HFF-Myc (cell line): Measurements from ENCODE around the gene PTGES3.
"Not testable (repeated sequence)": the region's sequence is repeated elsewhere in the genome, so short reads cannot be mapped to it uniquely, and the experiment has no call there.

Source experiments
- DNase-seq: peaks from one replicate; pipeline ENCODE4 v3.0.0-alpha.2; 2011; ENCODE audit warnings: low read depth; ENCODE audit errors: extremely low read depth
- H3K4me3 ChIP-seq: replicated peaks from 2 replicates; pipeline ENCODE4 v1.5.1; 2011; ENCODE audit warnings: low read depth, mild to moderate bottlenecking, control low read depth, low read length
- CTCF ChIP-seq: IDR thresholded peaks from 2 replicates; pipeline ENCODE4 v1.5.1; 2012; ENCODE audit warnings: mild to moderate bottlenecking, low read depth, low read length, control low read depth; ENCODE audit errors: missing control alignments

PTGES3 gene

GRCh38 chr12:56661560-56661959 is 26.5 kb downstream of the PTGES3 start:
- no peak overlapping the region for H3K4me3 ChIP-seq
- DNase-seq = no peak
- TF ChIP-seq CTCF = no peak

GRCh38 chr12:56658921-56659320 is 29.2 kb downstream of the PTGES3 start:
- no peak overlapping the region for H3K4me3 ChIP-seq
- TF ChIP-seq CTCF = no peak
- no peak for DNase-seq

GRCh38 chr12:56657416-56658379 is 30.4 kb downstream of the PTGES3 start:
- no peak overlapping the region for H3K4me3 ChIP-seq
- no peak for TF ChIP-seq CTCF
- DNase-seq = no peak

- DNase-seq, H3K4me3 ChIP-seq: not testable (repeated sequence)
These were observed 34.3 kb downstream of the PTGES3 start for GRCh38 chr12:56653781-56654180.

GRCh38 chr12:56648023-56648422 is 40.1 kb downstream of the PTGES3 start:
- not testable (repeated sequence) for H3K4me3 ChIP-seq, DNase-seq

GRCh38 chr12:56645717-56646446 is 42.2 kb downstream of the PTGES3 start, which contains the start of gene ATP5F1B:
Gene ATP5F1B, minus strand, starts transcription at chr12:56645984. Its CDS starts 21 bp downstream, at chr12:56645963.
- peak within 1 kb of the TSS; percentile 100 for H3K4me3 ChIP-seq
- peak; percentile 100 for DNase-seq
- TF ChIP-seq CTCF = no peak

- no peak for TF ChIP-seq CTCF
- peak overlapping the region; percentile 100 for H3K4me3 ChIP-seq
- DNase-seq = no peak
These were observed 42.8 kb downstream of the PTGES3 start for GRCh38 chr12:56645201-56645716.
